Panc1 (cell line): Measurements from ENCODE around the gene LHB. TPM values are rescaled to one million over a fixed set of nuclear protein-coding genes. Genes with fewer than 3 reads are reported as not detected.

Experiments
- ATAC-seq: fragments of 200-7000 bp; cut with Tn5 transposase; 2 replicates; pipeline ENCODE4 v1.9.1; 2020; ENCODE audit warnings: mild to moderate bottlenecking, moderate library complexity
- BruUV-seq: library from RNA; stranded (reverse); fragments of 400-500 nt; replicated peaks from 2 replicates; lab custom pipeline; 2021; lab: Mats Ljungman, UMichigan
- CTCF ChIA-PET: fragments of 300-600 bp; sonication (Branson Sonifier 250); formaldehyde crosslinking; loops from one replicate; lab custom pipeline; 2022; ENCODE audit warnings: antibody characterized with exemption; lab: Charles Lee
- POLR2A ChIA-PET: fragments of 300-600 bp; sonication (Branson Sonifier 250); formaldehyde crosslinking; loops from one replicate; lab custom pipeline; 2022; ENCODE audit warnings: antibody characterized with exemption; lab: Charles Lee
- DNase-seq: peaks from one replicate; pipeline ENCODE4 v3.0.0-alpha.2; 2010; ENCODE audit warnings: low read depth, low spot score
- H3K27ac ChIP-seq: 2 replicates; pipeline ENCODE4 v1.5.1; 2011; ENCODE audit warnings: mild to moderate bottlenecking, low read length, inconsistent platforms
- H3K27me3 ChIP-seq: fragments of 200-500 bp; sonication (Bioruptor generic); 2 replicates; pipeline ENCODE4 v1.6.0; 2014; ENCODE audit warnings: low read length, inconsistent platforms; ENCODE audit not compliant: control insufficient read depth, insufficient read depth
- H3K36me3 ChIP-seq: fragments of 200-500 bp; sonication (Bioruptor generic); 2 replicates; pipeline ENCODE4 v1.5.1; 2014; ENCODE audit warnings: inconsistent platforms, mild to moderate bottlenecking, low read length, moderate library complexity; ENCODE audit not compliant: control insufficient read depth, insufficient read depth
- H3K4me1 ChIP-seq: 2 replicates; pipeline ENCODE4 v1.5.1; 2011; ENCODE audit warnings: inconsistent platforms, mild to moderate bottlenecking, low read length, moderate library complexity; ENCODE audit not compliant: control insufficient read depth, insufficient read depth
- H3K4me3 ChIP-seq, 2 experiments: 2 replicates each; pipeline ENCODE4 v1.5.1; 2011 to 2012; ENCODE audit warnings: low read depth in 2 of 2, low read length in 2 of 2, mild to moderate bottlenecking in 2 of 2, inconsistent platforms in 1 of 2, moderate library complexity in 1 of 2
- H3K9me3 ChIP-seq: fragments of 200-500 bp; sonication (Bioruptor generic); 2 replicates; pipeline ENCODE4 v1.5.1; 2014; ENCODE audit warnings: low read depth, mild to moderate bottlenecking, inconsistent platforms, low read length, moderate library complexity; ENCODE audit not compliant: control insufficient read depth, insufficient read depth
- CTCF ChIP-seq: fragments of 450-650 bp; IDR thresholded peaks from 2 replicates; pipeline ENCODE4 v1.5.1; 2017; ENCODE audit warnings: mild to moderate bottlenecking
- POLR2AphosphoS5 ChIP-seq: IDR thresholded peaks from 2 replicates; pipeline ENCODE4 v1.6.1; 2012; ENCODE audit warnings: mild to moderate bottlenecking, low read depth, low read length, moderate library complexity
- REST ChIP-seq, 2 experiments: IDR thresholded peaks; 2 replicates each; pipeline ENCODE4 v1.6.1; 2011 to 2012; ENCODE audit warnings: low read depth in 2 of 2, control low read depth in 1 of 2, low read length in 1 of 2, mild to moderate bottlenecking in 1 of 2, moderate library complexity in 1 of 2; ENCODE audit not compliant: insufficient read depth in 1 of 2
- SIN3A ChIP-seq: IDR thresholded peaks from 2 replicates; pipeline ENCODE4 v1.6.1; 2012; ENCODE audit warnings: low read depth, mild to moderate bottlenecking, low read length, moderate library complexity, borderline replicate concordance; ENCODE audit not compliant: insufficient read depth
- TCF7L2 ChIP-seq: IDR thresholded peaks from 2 replicates; pipeline ENCODE4 v1.6.1; 2011; ENCODE audit warnings: mild to moderate bottlenecking, low read depth, low read length, inconsistent platforms
- in situ Hi-C: cut with HindIII; loops from 2 replicates; pipeline ENCODE4 v1.10.0; 2016; ENCODE audit warnings: low sequenced_read_pairs, low pct_unique_long_range_greater_than_20kb
- intact Hi-C: fragments of 100-400 bp; cut with micrococcal nuclease; formaldehyde crosslinking; loops from one replicate; pipeline ENCODE4 v1.10.0; 2022; ENCODE audit not compliant: unreplicated experiment
- total RNA-seq: library from RNA; stranded (reverse); gene quantifications from one replicate; pipeline ENCODE4 v1.2.1, GENCODE V29; 2021; ENCODE audit not compliant: unreplicated experiment

The LHB gene
- total RNA-seq, 1 experiment from 2014 or later = 0.39 TPM

DNA sequence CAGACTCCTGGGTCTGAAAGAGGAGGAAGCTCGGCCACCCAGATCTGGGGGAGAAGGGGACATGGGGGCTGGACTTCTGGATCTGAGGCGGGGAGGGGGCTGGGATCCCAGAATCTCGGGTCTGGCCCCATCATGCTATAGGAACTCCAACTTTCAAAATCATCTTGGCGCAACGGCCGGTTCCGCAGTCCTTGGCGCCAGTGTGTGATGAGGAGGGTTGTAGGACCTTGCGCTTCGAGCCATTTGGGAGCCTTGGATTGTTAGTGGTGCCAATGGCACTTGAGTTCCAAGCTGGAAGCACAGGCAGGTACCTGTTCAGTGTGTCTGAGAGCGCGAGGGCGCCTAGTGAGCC, 22.9 kb downstream of the LHB start:
- Histone ChIP-seq H3K27ac (peak overlapping the region; percentile 95), H3K4me1 (no peaks in the 10 kb centered on the region), H3K4me3 (peak overlapping the region; percentile 79 to 96), H3K27me3 (no peaks in the 10 kb centered on the region), H3K9me3 (no peaks in the 10 kb centered on the region), H3K36me3 (peaks cover 8% of the 10 kb centered on the region; the same call in 1 of the 2 replicates)
- TF ChIP-seq POLR2AphosphoS5 = no peak
- intact Hi-C loops = no loop called here
- no peak for DNase-seq
- ChIA-PET POLR2A (interaction anchor here (0.6 kb wide), 4 partner anchors 28 to 355 kb away, joined by 3 to 7 read pairs (median 5); no protein-coding TSS in a partner anchor), CTCF (interaction anchor here (0.9 to 1.5 kb wide), 2 partner anchors 17 to 24 kb away, joined by 4 to 11 read pairs; no protein-coding TSS in a partner anchor)
- BruUV-seq = no TSS peak
- in situ Hi-C loops = no loop called here
- ATAC-seq = no peak

DNA sequence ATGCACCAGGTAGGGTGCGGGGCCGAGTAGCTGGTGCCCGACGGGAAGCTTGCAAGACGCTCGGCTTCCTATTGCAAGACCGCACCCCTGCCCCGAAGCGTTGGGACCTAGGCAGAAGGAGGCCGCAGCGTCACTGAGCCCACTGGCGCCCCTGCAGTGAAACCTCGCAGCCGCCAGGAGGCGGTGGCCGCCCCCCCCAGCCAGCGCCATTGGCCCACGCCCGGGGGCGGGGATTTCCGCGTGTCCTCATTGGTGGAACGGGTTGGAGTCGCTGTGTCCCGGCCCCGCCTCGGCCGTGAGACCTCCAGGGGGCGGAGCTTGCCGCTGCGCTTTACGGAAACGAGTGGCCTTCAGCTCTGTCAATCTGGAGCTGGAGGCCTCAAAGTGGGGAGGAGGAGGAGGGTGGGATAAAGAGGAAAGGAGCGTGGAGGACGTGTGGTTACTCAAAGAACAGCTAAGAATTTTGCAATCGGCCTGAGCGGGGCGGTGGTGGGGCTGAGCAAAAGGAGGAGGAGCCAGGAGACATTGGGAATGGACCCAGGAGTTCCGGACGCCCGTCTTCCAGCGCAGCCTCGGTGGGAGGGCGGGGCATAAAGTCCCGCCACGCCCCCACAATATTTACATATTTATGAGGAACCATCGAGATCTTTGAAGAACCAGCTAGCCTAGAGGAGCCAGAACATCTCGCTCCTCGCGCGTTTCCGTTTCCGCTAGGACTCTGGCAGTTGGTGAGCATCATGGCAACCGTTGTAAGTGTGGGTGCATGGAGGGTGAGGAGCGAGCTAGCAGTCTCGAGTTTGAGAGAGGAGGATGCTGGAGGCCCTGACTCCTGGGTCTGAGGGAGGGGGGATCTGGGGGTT, 23.5 kb downstream of the LHB start, which contains the start of the genes GYS1 and RUVBL2:
Gene GYS1, minus strand, starts transcription at position 135 of the 860 bp plus-strand sequence. CDS start 197 bp downstream, outside the sequence.
Gene RUVBL2, plus strand, starts transcription at position 713 of the 860 bp plus-strand sequence. Its CDS starts 25 bp downstream, at position 738.
- Histone ChIP-seq H3K27ac (peak within 1 kb of the TSS; percentile 95), H3K9me3 (no peaks in the 10 kb centered on the region), H3K4me1 (no peaks in the 10 kb centered on the region), H3K36me3 (peaks cover 8% of the 10 kb centered on the region; the same call in 1 of the 2 replicates), H3K27me3 (no peaks in the 10 kb centered on the region), H3K4me3 (peak within 1 kb of the TSS; percentile 79 to 96)
- ATAC-seq = peak; percentile 97
- POLR2A ChIA-PET = interaction anchor here (0.5 to 0.7 kb wide), 11 partner anchors 17 to 1343 kb away, joined by 3 to 7 read pairs (median 3); no protein-coding TSS in a partner anchor
- intact Hi-C loops (no loop called here), in situ Hi-C loops (no loop called here)
- peak; percentile 82 for DNase-seq
- no TSS peak for BruUV-seq
- CTCF ChIA-PET = interaction anchor here (0.5 to 1.5 kb wide), 10 partner anchors 16 to 1731 kb away, joined by 3 to 11 read pairs (median 3); partner anchors contain the start of gene FTL
- peak; percentile 94 for TF ChIP-seq CTCF
- peak; percentile 87 for TF ChIP-seq POLR2AphosphoS5
- 0 out of 2 replicates have a peak, but pooled peaks have one; percentile 66 for TF ChIP-seq SIN3A
- no peak for TF ChIP-seq TCF7L2

DNA sequence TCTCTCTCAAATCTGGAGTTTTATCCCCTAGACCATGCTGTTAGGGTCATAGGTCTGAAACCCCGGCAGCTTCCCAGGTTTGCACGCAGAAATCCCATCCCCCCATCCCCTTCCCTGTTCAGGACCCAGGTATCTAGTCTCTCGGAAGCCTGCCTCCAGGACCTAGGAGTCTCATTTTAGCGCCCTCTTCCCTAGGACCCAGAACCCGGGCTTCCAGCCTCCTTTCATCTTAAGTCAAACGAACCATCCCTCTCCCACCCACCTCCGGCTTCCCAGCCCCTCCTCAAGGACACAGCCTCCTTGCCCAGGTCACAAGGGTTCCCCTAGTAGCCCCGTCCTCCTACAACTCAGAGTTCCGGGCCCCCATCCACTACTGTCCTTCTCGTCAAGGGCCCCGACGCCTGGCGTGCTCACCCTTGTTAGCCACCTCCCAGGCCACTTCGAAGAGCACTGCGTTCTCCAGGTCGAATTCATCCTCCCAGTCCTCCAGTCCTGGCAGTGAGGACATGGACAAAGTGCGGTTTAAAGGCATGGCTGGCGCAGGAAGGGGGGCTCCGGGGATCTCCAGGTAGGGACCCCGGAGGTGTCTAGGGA, 24.2 kb downstream of the LHB start:
- ATAC-seq (peak; percentile 4; the same call in 1 of the 2 replicates), DNase-seq (no peak)
- Histone ChIP-seq H3K9me3 (no peaks in the 10 kb centered on the region), H3K4me3 (peak overlapping the region; percentile 79 to 96), H3K27ac (peak overlapping the region; percentile 85), H3K4me1 (no peaks in the 10 kb centered on the region), H3K36me3 (peaks cover 8% of the 10 kb centered on the region; the same call in 1 of the 2 replicates), H3K27me3 (no peaks in the 10 kb centered on the region)
- no TSS peak for BruUV-seq
- intact Hi-C loops (no loop called here), in situ Hi-C loops (no loop called here)
- ChIA-PET CTCF (interaction anchor here (0.5 to 1.5 kb wide), 6 partner anchors 14 to 707 kb away, joined by 3 to 11 read pairs (median 4); no protein-coding TSS in a partner anchor), POLR2A (interaction anchor here (0.6 to 0.7 kb wide), 3 partner anchors 184 to 1343 kb away, joined by 3 to 4 read pairs (median 4); no protein-coding TSS in a partner anchor)
- TF ChIP-seq CTCF = no peak
- no peak for TF ChIP-seq REST (IDR thresholded peaks at IDR 0.05; ENCODE audit: insufficient read depth in 1 of 2, low read depth in 2 of 2, low read length in 1 of 2)
- no peak for TF ChIP-seq POLR2AphosphoS5
- TF ChIP-seq TCF7L2 = no peak
- TF ChIP-seq SIN3A = no peak
